Heart right ventricle (tissue), 16 donors: Measurements from ENCODE around the gene TM2D3. TPM values are rescaled to one million over a fixed set of nuclear protein-coding genes. Genes with fewer than 3 reads are reported as not detected.

Source experiments
- ATAC-seq, 8 donors: fragments of 200-7000 bp; cut with Tn5 transposase; one replicate each; pipeline ENCODE4 v1.9.1; 2020; ENCODE audit warnings: mild to moderate bottlenecking in 8 of 8, moderate library complexity in 8 of 8, moderate number of reproducible peaks in 1 of 8
- DNase-seq, 2 donors: peaks; one replicate each; pipeline ENCODE4 v3.0.0-alpha.2; 2020
- H3K27ac ChIP-seq, 10 donors: fragments of 200-600 bp; sonication (generic) in 2 of 10; one replicate each; pipeline versions ENCODE4 v1.5.0 to v1.8.0; 2020 to 2022; ENCODE audit warnings: mild to moderate bottlenecking in 3 of 10
- H3K27me3 ChIP-seq, 7 donors: fragments of 200-600 bp; one replicate each; pipeline ENCODE4 v1.8.0; 2021 to 2022; ENCODE audit warnings: mild to moderate bottlenecking in 2 of 7
- H3K36me3 ChIP-seq, 9 donors: fragments of 200-600 bp; sonication (generic) in 1 of 9; one replicate each; pipeline versions ENCODE4 v1.5.0 to v1.8.0; 2020 to 2022; ENCODE audit warnings: mild to moderate bottlenecking in 2 of 9
- H3K4me1 ChIP-seq, 9 donors: fragments of 200-600 bp; sonication (generic) in 1 of 9; one replicate each; pipeline versions ENCODE4 v1.5.0 to v1.8.0; 2020 to 2022; ENCODE audit warnings: mild to moderate bottlenecking in 4 of 9
- H3K4me3 ChIP-seq, 10 donors: fragments of 200-600 bp; sonication (generic) in 2 of 10; one replicate each; pipeline versions ENCODE4 v1.5.0 to v1.8.0; 2020 to 2022; ENCODE audit warnings: mild to moderate bottlenecking in 7 of 10, moderate library complexity in 2 of 10
- H3K9me3 ChIP-seq, 11 donors: fragments of 200-600 bp in 10 of 11; sonication (generic) in 2 of 11; one replicate each; pipeline versions ENCODE4 v1.5.0 to v1.8.0; 2013 to 2022; ENCODE audit warnings: mild to moderate bottlenecking in 2 of 11, control low read depth in 1 of 11, moderate library complexity in 1 of 11
- WGBS, 2 donors: extraction: QIAGEN DNeasy Blood & Tissue Kit; methylation state at CpG; one replicate each; pipeline ENCODE4 v1.1.7; 2013; ENCODE audit warnings: inconsistent platforms in 1 of 2; 5-methylcytosine and 5-hydroxymethylcytosine counted together
- intact Hi-C, 10 donors: fragments of 100-400 bp; cut with DNase I; formaldehyde crosslinking; loops; one replicate each; pipeline versions ENCODE4 v1.11.1 to v1.14.2; 2022
- polyA plus RNA-seq, 2 donors: library from polyadenylated mRNA; stranded (reverse); fragments of 200-250 nt; gene quantifications; one replicate each; pipeline ENCODE4 v1.2.3, GENCODE V29; 2013
- total RNA-seq, 10 donors: library from RNA; stranded (reverse); fragmentation: NEBNext Ultra II Directional in 3 of 10; extraction: Animal tissue kit (Norgen Biotek cat#: 25700) in 3 of 10; gene quantifications; one replicate each; pipeline versions ENCODE4 v1.2.1 to v1.2.4, GENCODE V29; 2021 to 2023
- TF ChIP-seq, protein P1 (sequence below), 9 donors: fragments of 200-600 bp; sonication (generic) in 2 of 9; IDR thresholded peaks; one replicate each; pipeline versions ENCODE4 v1.5.0 to v1.8.0; 2021 to 2022; ENCODE audit warnings: antibody characterized with exemption in 9 of 9, mild to moderate bottlenecking in 5 of 9, moderate library complexity in 1 of 9
- donor health status: Arrhythmogenic right ventricular cardiomyopathy.
- donor health status: ischemic (EF 13 %, LVEDD 7.1; RV severe dilation, severe dysfunction).
- donor health status: healthy with polysubstance abuse.
- donor health status: DM: no; HTN: yes; CAD: no.
- donor health status: DM: no; HTN: no; CAD: no.
- donor health status: ischemic (EF 25% LVEDD 6.9; RV normal size, moderate dysfunction).
- donor health status: ischemic (EF 25% LVEDD 5.7; RV mildly dilated, moderate dysfunction).
- donor health status: healthy.
- donor health status: DM: yes; HTN: yes; CAD: no.
- donor health status: Ischemic cardiomyopathy.
- donor health status: ischemic (EF 35%, LVEDD 5.7; RV mildly dilated, moderate dysfunction).
- donor health status: nonischemic (EF 11% LVEDD 7.7; RV severe dilation, severe dysfunction).
- donor health status: DM: yes; HTN: yes; CAD: no.
- donor health status: PGD.
- donor health status: ischemic (EF 29% LVEDD 5.4; RV normal size, mild dysfunction).
- donor health status: nonischemic (EF 23%, LVEDD 6.1; RV moderate dilation, normal function).

TM2D3 gene
- total and polyA plus RNA-seq, 12 donors: 38.2 to 61.6 (median 52.2) TPM

DNA sequence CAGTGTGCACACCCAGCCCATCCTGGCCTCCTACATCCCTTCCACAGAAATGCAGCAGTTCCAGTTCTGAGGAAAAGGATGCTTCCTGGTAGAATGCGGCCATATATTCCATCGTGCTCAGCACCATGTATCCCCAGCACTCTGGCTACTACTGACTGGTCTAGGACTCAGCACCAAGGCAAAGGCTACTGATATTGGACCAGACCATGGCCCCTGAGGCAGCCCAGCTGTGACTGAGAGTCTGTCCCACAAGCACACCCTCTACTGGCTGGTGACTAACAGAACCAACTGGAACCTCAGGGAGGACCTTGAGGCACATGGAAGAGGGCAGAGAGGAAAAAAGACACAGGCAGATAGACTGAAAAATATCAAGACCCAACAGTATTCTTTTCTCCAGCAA lies 42.1 kb upstream of the TM2D3 start:
- no peaks in the 10 kb centered on the region for H3K27me3 ChIP-seq
- H3K9me3 ChIP-seq: no peaks in the 10 kb centered on the region
- no peak overlapping the region for H3K27ac ChIP-seq
- no peak for ATAC-seq
- no peak overlapping the region for H3K4me3 ChIP-seq
- DNase-seq: no peak
- WGBS, 2 donors: 94 to 95% methylated on average over 2 of the region's 2 CpGs
- H3K36me3 ChIP-seq: peaks cover 0 to 97% (median 26%) of the 10 kb centered on the region in 9 donors
- H3K4me1 ChIP-seq: no peaks in the 10 kb centered on the region
- TF ChIP-seq, protein P1, sequence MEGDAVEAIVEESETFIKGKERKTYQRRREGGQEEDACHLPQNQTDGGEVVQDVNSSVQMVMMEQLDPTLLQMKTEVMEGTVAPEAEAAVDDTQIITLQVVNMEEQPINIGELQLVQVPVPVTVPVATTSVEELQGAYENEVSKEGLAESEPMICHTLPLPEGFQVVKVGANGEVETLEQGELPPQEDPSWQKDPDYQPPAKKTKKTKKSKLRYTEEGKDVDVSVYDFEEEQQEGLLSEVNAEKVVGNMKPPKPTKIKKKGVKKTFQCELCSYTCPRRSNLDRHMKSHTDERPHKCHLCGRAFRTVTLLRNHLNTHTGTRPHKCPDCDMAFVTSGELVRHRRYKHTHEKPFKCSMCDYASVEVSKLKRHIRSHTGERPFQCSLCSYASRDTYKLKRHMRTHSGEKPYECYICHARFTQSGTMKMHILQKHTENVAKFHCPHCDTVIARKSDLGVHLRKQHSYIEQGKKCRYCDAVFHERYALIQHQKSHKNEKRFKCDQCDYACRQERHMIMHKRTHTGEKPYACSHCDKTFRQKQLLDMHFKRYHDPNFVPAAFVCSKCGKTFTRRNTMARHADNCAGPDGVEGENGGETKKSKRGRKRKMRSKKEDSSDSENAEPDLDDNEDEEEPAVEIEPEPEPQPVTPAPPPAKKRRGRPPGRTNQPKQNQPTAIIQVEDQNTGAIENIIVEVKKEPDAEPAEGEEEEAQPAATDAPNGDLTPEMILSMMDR (IDR thresholded peaks at IDR 0.05): no peak
- intact Hi-C loops: no loop called here

- ATAC-seq: no peak
- no peak overlapping the region for H3K27ac ChIP-seq
- H3K4me3 ChIP-seq: no peak overlapping the region
- DNase-seq: no peak
- H3K36me3 ChIP-seq: peaks cover 0 to 96% (median 18%) of the 10 kb centered on the region in 9 donors
- no peaks in the 10 kb centered on the region for H3K27me3 ChIP-seq
- TF ChIP-seq, protein P1 (IDR thresholded peaks at IDR 0.05): no peak
- H3K4me1 ChIP-seq: no peaks in the 10 kb centered on the region
- 91 to 95% methylated on average over 4 of the region's 4 CpGs for WGBS, 2 donors
- no peaks in the 10 kb centered on the region for H3K9me3 ChIP-seq
- intact Hi-C loops: no loop called here
These were observed 40.8 kb upstream of the TM2D3 start for GRCh38 chr15:101692801-101693598.

GRCh38 chr15:101689901-101690300 lies 37.7 kb upstream of the TM2D3 start:
- H3K27me3 ChIP-seq: no peaks in the 10 kb centered on the region
- peaks cover 0 to 7% (median 0%) of the 10 kb centered on the region in 9 donors for H3K4me1 ChIP-seq
- 87 to 88% methylated on average over 6 of the region's 6 CpGs for WGBS, 2 donors
- H3K4me3 ChIP-seq: no peak overlapping the region
- no peaks in the 10 kb centered on the region for H3K9me3 ChIP-seq
- no peak for ATAC-seq
- DNase-seq: no peak
- H3K27ac ChIP-seq: no peak overlapping the region
- intact Hi-C loops: no loop called here
- H3K36me3 ChIP-seq: peaks cover 0 to 95% (median 7%) of the 10 kb centered on the region in 9 donors
- TF ChIP-seq, protein P1 (IDR thresholded peaks at IDR 0.05): no peak

DNA sequence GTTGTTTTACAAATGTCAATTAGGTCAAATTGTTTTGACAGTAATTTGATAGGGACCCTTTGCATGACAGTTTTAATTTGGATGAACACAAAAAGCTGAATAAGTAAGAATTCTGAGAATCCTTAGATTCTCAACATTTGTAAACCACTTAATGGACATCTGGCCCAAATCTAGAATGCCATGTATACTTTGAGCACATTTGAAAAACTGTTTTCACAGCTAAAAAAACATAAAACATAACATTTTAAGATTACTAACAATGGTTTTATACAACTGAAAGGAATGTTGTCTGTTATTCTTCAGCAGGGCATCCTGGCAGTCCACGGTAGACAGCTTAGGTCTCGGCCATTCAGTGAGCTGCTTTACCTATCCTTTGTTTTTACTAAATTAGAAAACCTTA lies 34.5 kb upstream of the TM2D3 start:
- DNase-seq: no peak
- no peak for ATAC-seq
- Histone ChIP-seq H3K36me3 (peaks cover 0 to 96% (median 15%) of the 10 kb centered on the region in 9 donors), H3K27ac (no peak overlapping the region), H3K27me3 (no peaks in the 10 kb centered on the region), H3K4me1 (peaks cover 0 to 7% (median 0%) of the 10 kb centered on the region in 9 donors), H3K9me3 (no peaks in the 10 kb centered on the region), H3K4me3 (no peak overlapping the region)
- intact Hi-C loops: no loop called here
- 80 to 84% methylated on average over 2 of the region's 2 CpGs for WGBS, 2 donors
- TF ChIP-seq, protein P1 (IDR thresholded peaks at IDR 0.05): no peak
